A673 (cell line): ENCODE measurements around the gene DNTTIP2.

Experiments used
- CTCF ChIP-seq: fragments of 300-800, 200-600 bp; sonication (generic); conservative IDR thresholded peaks from 2 replicates; pipeline ENCODE4 v1.5.1; 2017; ENCODE audit warnings: low read depth, mild to moderate bottlenecking, antibody characterized with exemption, low read length, moderate library complexity, mixed read lengths
- EZH2 ChIP-seq: fragments of 200-600 bp; sonication (generic); IDR thresholded peaks from 2 replicates; pipeline ENCODE4 v1.6.1; 2017; ENCODE audit warnings: borderline replicate concordance, low read depth, mild to moderate bottlenecking, mixed read lengths, antibody characterized with exemption, low read length; ENCODE audit not compliant: poor library complexity, severe bottlenecking

- TF ChIP-seq CTCF (no peak), EZH2 (no peak)
Observed at GRCh38 chr1:93878889-93879586, at the start of gene DNTTIP2.
